Activated CD4-positive, alpha-beta T cell treated with anti-CD3 and anti-CD28 coated beads for 36 hours (primary cell): Measurements from ENCODE around the gene LEF1. TPM values are rescaled to one million over a fixed set of nuclear protein-coding genes. Genes with fewer than 3 reads are reported as not detected.
A peak's percentile ranks its signal among the peaks of the same experiment; 100 is the strongest.

Experiments
- ATAC-seq: fragments of 200-7000 bp; cut with Tn5 transposase; one replicate; pipeline ENCODE4 v1.10.0; 2021; ENCODE audit warnings: mild to moderate bottlenecking, moderate library complexity
- CTCF ChIA-PET: fragments of 350-600 bp; sonication (Branson Sonifier 250); formaldehyde crosslinking; loops from one replicate; lab custom pipeline; 2021; ENCODE audit warnings: antibody characterized with exemption; lab: Charles Lee
- POLR2A ChIA-PET: fragments of 350-600 bp; sonication (Branson Sonifier 250); formaldehyde crosslinking; loops from one replicate; lab custom pipeline; 2021; ENCODE audit warnings: antibody characterized with exemption, inconsistent platforms; lab: Charles Lee
- DNase-seq: peaks from one replicate; pipeline ENCODE4 v3.0.0-alpha.2; 2020
- H3K27ac Mint-ChIP-seq: one replicate; pipeline ENCODE4 v1.8.0; 2021; ENCODE audit warnings: mixed read lengths
- H3K27me3 Mint-ChIP-seq: one replicate; pipeline ENCODE4 v1.8.0; 2021; ENCODE audit warnings: mixed read lengths
- H3K36me3 Mint-ChIP-seq: one replicate; pipeline ENCODE4 v1.8.0; 2021; ENCODE audit warnings: low read depth, mixed read lengths
- H3K4me1 Mint-ChIP-seq: one replicate; pipeline ENCODE4 v1.8.0; 2021; ENCODE audit warnings: mixed read lengths
- H3K4me3 Mint-ChIP-seq: one replicate; pipeline ENCODE4 v1.8.0; 2021; ENCODE audit warnings: mild to moderate bottlenecking, moderate library complexity, mixed read lengths
- H3K9me3 Mint-ChIP-seq: one replicate; pipeline ENCODE4 v1.8.0; 2021; ENCODE audit warnings: low read depth, mixed read lengths
- intact Hi-C, 2 experiments: fragments of 100-400 bp; cut with DNase I in 1 of 2; cut with micrococcal nuclease in 1 of 2; formaldehyde crosslinking; loops; one replicate each; pipeline versions ENCODE4 v1.14.2 to v1.15.1; 2022 to 2024; cut with DNase I, micrococcal nuclease
- total RNA-seq, 2 experiments: library from RNA; stranded (reverse); gene quantifications; one replicate each; pipeline ENCODE4 v1.2.3, GENCODE V29; 2021

Gene LEF1
- total RNA-seq, 2 experiments from 2014 or later: 175 to 302 TPM

DNA sequence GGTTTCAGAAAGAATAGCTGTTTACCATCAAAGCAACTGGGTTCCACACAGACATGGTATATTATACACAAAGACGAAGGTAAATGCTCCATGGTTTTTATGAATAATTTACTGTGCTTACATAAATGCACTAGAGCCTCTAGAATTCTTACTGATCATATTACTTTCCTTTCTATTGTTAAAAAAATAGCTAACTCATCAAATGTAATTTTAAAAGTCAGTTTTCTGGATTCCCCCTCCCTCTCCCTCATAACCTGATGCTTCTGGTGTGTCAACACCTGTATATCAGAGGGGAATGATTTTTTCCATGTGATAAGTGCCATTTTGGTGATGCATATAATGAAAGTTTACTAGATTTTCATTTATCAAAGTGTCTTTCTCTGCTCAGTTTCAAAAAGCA lies 31.1 kb upstream of the LEF1 start:
- Mint-ChIP-seq H3K9me3 (no peaks in the 10 kb centered on the region), H3K4me3 (no peak overlapping the region), H3K4me1 (peaks cover 19% of the 10 kb centered on the region), H3K27ac (no peak overlapping the region), H3K27me3 (no peaks in the 10 kb centered on the region), H3K36me3 (peaks cover 10% of the 10 kb centered on the region)
- ChIA-PET CTCF (interaction anchor here (0.6 kb wide), 1 partner anchor 16 kb away, joined by 3 read pairs; no protein-coding TSS in a partner anchor), POLR2A (interaction anchor here (0.7 kb wide), 1 partner anchor 11 kb away, joined by 3 read pairs; no protein-coding TSS in a partner anchor)
- no peak for DNase-seq
- intact Hi-C loops: no loop called here
- ATAC-seq: no peak

DNA sequence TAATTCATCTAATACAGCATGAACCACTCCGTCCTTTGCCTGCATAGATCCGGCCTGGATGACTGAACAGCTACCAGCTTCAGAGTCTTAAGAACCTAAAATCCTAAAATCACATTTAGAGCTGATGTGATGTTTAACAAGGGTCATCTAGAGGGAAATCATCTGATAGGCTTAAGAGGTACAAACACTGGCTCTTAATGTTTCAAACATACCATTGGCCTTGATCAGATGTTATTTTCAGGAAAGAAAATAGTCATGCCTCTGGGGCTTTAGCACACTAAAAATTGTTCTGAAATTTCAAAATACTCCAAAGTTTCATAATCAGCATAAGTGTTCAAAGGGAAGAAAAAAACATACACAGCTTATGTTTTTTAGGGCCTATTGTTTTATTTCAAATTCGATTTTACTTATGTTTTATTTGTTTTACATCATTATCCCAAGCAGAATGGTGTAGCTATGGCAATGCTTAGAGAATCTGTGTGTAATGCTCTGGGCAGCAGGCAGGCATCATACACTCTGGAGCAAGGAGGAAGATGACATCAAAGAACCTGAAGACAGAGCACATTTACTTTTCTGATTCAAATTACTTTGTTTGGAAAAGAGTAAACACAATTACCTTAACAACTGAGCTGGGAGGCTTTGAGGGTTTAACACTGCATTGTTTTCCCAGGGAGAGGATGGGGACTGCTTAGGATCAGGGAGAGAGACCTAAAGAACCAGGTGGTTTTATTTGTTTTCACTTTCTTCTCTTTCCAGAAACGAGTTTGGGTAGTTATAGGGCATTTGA lies 25.3 kb upstream of the LEF1 start:
- Mint-ChIP-seq H3K27ac (no peak overlapping the region), H3K27me3 (no peaks in the 10 kb centered on the region), H3K9me3 (no peaks in the 10 kb centered on the region), H3K36me3 (no peaks in the 10 kb centered on the region), H3K4me3 (no peak overlapping the region), H3K4me1 (peaks cover 18% of the 10 kb centered on the region)
- ChIA-PET CTCF (interaction anchor here (0.6 to 1.7 kb wide), 5 partner anchors 94 to 371 kb away, joined by 3 to 4 read pairs (median 3); no protein-coding TSS in a partner anchor), POLR2A (no interaction called here)
- DNase-seq: no peak
- intact Hi-C loops: no loop called here
- no peak for ATAC-seq

DNA sequence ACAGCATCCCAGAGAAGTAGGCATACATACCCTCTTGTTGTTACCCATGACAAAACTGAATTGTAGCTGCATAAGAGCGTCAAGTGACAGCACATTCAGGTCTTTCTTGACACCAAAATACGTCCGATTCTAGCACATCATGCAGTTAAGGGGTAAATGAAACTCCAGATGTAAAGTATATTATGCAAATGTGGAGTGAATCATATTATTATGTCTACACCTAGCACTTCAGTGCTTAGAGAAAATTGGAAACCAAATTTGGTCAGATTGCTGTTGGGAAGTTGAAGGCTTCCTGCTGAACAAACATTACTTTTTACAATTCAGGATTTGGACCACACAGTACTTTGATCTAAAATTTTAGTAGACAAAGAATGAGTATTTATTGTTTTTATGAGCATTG lies 24.2 kb upstream of the LEF1 start:
- Mint-ChIP-seq H3K4me3 (no peak overlapping the region), H3K27ac (no peak overlapping the region), H3K36me3 (no peaks in the 10 kb centered on the region), H3K9me3 (no peaks in the 10 kb centered on the region), H3K4me1 (peaks cover 18% of the 10 kb centered on the region), H3K27me3 (no peaks in the 10 kb centered on the region)
- intact Hi-C loops: no loop called here
- DNase-seq (no peak), ATAC-seq (no peak)
- ChIA-PET POLR2A (no interaction called here), CTCF (interaction anchor here (0.7 to 1.7 kb wide), 3 partner anchors 163 to 380 kb away, joined by 3 to 4 read pairs (median 3); no protein-coding TSS in a partner anchor)

DNA sequence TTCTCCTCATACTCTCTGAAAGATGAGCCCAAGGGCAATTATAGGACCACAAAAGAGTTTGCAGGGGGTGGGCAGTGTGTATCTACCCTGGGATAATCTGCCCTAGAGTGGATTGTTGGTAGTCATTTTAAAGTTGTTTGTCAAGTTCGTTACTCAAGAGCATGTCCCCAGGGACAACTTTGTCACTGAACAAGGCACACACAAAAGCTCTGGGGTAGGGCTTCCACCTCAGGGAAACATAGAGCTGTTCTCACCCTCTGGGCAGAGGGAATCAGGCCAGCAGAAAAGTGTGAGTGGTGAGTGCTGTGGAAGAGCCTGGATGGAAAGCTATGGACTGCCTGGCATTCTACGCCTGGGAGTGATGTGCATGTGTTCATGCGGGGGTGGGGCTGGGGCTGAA lies 23.3 kb upstream of the LEF1 start:
- no peak for DNase-seq
- intact Hi-C loops: no loop called here
- CTCF ChIA-PET: interaction anchor here (1.4 to 1.9 kb wide), 2 partner anchors 13 to 173 kb away, joined by 5 read pairs; no protein-coding TSS in a partner anchor
- peaks cover 18% of the 10 kb centered on the region for H3K4me1 Mint-ChIP-seq
- no peaks in the 10 kb centered on the region for H3K36me3 Mint-ChIP-seq
- H3K4me3 Mint-ChIP-seq: no peak overlapping the region
- no peaks in the 10 kb centered on the region for H3K9me3 Mint-ChIP-seq
- no peaks in the 10 kb centered on the region for H3K27me3 Mint-ChIP-seq
- POLR2A ChIA-PET: no interaction called here
- ATAC-seq: no peak
- no peak overlapping the region for H3K27ac Mint-ChIP-seq

DNA sequence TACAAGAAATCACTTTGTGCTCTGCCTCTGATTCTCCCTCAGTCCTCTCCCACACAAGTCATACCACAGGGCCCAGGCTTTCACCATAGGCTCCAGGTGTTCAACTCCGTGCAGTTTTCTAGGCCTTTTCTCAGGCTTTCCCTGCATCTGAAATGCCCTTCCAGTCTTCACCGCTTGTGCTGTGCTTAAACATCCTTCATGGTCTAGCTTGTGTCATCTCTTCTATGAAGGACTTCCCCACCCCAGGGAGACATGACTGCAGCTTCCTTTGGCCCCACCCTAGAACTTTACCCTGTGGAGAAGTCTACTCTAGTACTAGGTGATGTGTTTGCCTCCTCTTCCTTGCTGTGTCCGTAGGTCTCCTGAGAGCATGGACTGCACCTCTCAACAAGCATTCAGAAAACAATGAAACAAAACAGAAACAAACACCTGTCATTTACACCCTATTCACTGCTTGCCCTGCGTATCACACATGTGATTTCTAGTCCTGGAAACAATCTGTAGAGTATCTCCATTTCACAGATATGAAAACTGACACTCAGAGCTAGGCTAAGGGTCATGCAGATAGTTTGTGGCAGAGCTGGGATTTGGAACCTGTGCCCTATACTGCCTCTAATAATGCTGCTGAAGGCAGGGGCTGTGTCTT lies 22.7 kb upstream of the LEF1 start:
- CTCF ChIA-PET: interaction anchor here (0.7 to 1.9 kb wide), 3 partner anchors 13 to 172 kb away, joined by 4 to 5 read pairs (median 5); no protein-coding TSS in a partner anchor
- intact Hi-C loops: no loop called here
- POLR2A ChIA-PET: no interaction called here
- H3K27me3 Mint-ChIP-seq: no peaks in the 10 kb centered on the region
- no peak overlapping the region for H3K4me3 Mint-ChIP-seq
- H3K36me3 Mint-ChIP-seq: no peaks in the 10 kb centered on the region
- peak overlapping the region; percentile 2 for H3K27ac Mint-ChIP-seq
- no peak for DNase-seq
- ATAC-seq: peak; percentile 69
- H3K4me1 Mint-ChIP-seq: peaks cover 18% of the 10 kb centered on the region
- no peaks in the 10 kb centered on the region for H3K9me3 Mint-ChIP-seq

DNA sequence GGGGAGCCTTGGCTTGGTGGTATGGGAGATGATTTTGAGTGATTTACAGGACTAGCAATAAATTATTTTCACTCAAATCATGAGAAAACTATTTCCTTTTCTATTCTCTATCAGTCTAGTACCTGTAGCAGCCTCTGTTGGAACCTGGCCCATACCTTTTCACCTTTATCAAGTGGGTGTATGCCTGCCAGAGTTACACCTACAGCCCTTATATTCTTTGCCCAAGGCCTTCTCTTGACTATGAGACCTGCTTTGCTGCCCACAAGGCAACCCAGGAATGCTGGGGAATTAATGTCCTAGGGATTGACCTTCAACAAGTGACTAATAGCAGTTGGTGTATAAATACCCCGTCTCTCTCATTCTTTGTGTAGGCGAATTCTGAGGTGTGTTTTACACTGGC lies 20.0 kb upstream of the LEF1 start:
- Mint-ChIP-seq H3K27me3 (no peaks in the 10 kb centered on the region), H3K27ac (no peak overlapping the region), H3K4me3 (no peak overlapping the region), H3K9me3 (no peaks in the 10 kb centered on the region), H3K4me1 (peaks cover 19% of the 10 kb centered on the region), H3K36me3 (no peaks in the 10 kb centered on the region)
- no peak for DNase-seq
- intact Hi-C loops: no loop called here
- CTCF ChIA-PET: interaction anchor here (1.2 kb wide), 1 partner anchor 61 kb away, joined by 3 read pairs; no protein-coding TSS in a partner anchor
- ATAC-seq: no peak
- POLR2A ChIA-PET: no interaction called here

DNA sequence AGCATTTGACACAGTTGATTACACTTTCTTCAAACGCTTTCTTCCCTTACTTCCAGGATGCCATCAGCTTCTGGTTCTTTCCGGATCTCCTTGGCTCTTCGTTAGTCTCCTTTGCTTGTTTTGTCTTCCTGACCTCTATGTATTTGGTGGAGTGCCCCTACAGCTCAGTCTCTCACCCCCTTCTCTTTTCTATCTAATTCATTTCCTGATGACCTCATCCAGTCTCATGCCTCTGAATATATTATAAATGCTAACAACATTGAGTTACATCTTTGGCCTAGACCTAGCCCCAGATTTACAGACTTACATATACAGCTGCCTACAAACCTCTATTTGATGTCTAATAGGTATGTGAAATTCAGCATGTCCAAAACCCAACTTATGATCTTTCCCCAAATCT lies 16.5 kb upstream of the LEF1 start:
- no peak overlapping the region for H3K4me3 Mint-ChIP-seq
- H3K27ac Mint-ChIP-seq: no peak overlapping the region
- H3K27me3 Mint-ChIP-seq: no peaks in the 10 kb centered on the region
- POLR2A ChIA-PET: no interaction called here
- DNase-seq: no peak
- no peaks in the 10 kb centered on the region for H3K9me3 Mint-ChIP-seq
- intact Hi-C loops: no loop called here
- CTCF ChIA-PET: interaction anchor here (0.6 to 2.2 kb wide), 3 partner anchors 155 to 438 kb away, joined by 3 to 6 read pairs (median 3); no protein-coding TSS in a partner anchor
- ATAC-seq: no peak
- no peaks in the 10 kb centered on the region for H3K36me3 Mint-ChIP-seq
- peaks cover 14% of the 10 kb centered on the region for H3K4me1 Mint-ChIP-seq

DNA sequence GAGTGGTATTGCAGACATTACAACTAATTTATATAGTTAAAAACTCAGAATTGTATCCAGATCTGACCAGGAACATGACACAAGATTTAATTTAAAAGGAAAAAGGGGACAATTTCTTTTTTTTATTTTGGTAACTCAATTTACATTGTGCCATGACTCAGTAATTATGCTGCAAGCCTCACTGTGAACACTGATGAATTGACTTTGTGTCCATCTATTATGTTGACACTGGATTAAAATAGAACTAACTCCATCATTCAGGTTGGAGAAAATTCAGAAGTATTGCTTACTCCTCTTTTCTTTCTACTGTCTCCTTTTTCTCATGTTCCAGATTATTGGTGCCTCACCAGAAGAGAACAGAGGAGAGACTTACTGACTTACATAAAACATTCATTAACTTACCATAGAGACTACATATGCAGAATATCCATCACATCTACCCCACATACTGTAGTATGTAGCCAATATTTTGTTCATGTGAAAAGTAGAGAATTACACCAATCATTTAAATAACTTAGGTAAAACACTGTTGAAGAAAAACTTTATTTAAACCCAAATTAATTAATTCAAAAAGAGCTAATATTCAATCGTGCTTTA lies 15.8 kb upstream of the LEF1 start:
- ChIA-PET POLR2A (no interaction called here), CTCF (interaction anchor here (0.6 to 2.2 kb wide), 2 partner anchors 166 to 439 kb away, joined by 3 to 6 read pairs; no protein-coding TSS in a partner anchor)
- peaks cover 14% of the 10 kb centered on the region for H3K4me1 Mint-ChIP-seq
- no peaks in the 10 kb centered on the region for H3K9me3 Mint-ChIP-seq
- no peak for ATAC-seq
- no peak overlapping the region for H3K27ac Mint-ChIP-seq
- H3K4me3 Mint-ChIP-seq: no peak overlapping the region
- DNase-seq: no peak
- no peaks in the 10 kb centered on the region for H3K27me3 Mint-ChIP-seq
- intact Hi-C loops: no loop called here
- H3K36me3 Mint-ChIP-seq: no peaks in the 10 kb centered on the region

DNA sequence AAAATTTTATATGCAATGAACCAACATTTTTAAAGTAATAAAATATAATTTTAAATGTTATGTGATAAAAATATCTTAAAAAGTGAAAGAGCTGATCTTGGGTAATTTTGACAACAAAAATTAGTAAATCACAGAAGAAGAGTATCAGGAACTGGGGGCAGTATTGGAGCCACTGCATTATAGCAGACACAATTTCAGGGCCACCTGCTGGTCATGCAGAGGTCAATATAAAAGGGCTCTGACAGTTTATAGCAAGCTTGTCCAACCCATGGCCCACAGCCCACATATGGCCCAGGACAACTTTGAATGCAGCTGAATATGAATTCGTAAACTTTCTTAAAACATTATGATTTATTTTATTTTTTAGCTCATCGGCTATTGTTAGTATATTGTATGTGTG lies 13.0 kb upstream of the LEF1 start:
- H3K4me3 Mint-ChIP-seq: no peak overlapping the region
- intact Hi-C loops: no loop called here
- H3K9me3 Mint-ChIP-seq: no peaks in the 10 kb centered on the region
- ChIA-PET CTCF (interaction anchor here (0.7 to 1.9 kb wide), 4 partner anchors 120 to 163 kb away, joined by 3 to 7 read pairs (median 3); no protein-coding TSS in a partner anchor), POLR2A (no interaction called here)
- H3K27me3 Mint-ChIP-seq: no peaks in the 10 kb centered on the region
- ATAC-seq (no peak), DNase-seq (peak; percentile 24)
- peaks cover 16% of the 10 kb centered on the region for H3K4me1 Mint-ChIP-seq
- H3K36me3 Mint-ChIP-seq: peaks cover 14% of the 10 kb centered on the region
- no peak overlapping the region for H3K27ac Mint-ChIP-seq

DNA sequence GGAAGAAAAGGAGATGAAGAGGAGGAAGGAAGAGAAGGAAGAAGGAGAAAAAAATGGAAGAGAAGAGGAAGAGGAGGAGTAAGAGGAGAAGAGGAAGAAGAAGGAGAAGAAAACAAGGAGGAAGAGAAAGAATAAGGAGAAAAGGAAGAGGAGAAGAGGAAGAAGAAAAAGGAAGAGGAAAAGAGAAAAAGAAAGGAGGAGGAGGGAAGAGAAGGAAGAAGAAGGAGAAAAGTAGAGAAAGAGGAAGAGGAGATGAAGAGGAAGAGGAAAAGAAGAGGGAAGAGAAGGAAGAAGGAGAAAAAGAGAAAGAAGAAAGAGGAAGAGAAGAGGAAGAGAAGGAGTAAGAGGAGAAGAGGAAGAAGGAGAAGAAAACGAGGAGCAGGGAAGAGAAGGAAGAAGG lies 11.8 kb upstream of the LEF1 start:
- ChIA-PET CTCF (interaction anchor here (1.9 kb wide), 1 partner anchor 161 kb away, joined by 7 read pairs; no protein-coding TSS in a partner anchor), POLR2A (no interaction called here)
- H3K27me3 Mint-ChIP-seq: no peaks in the 10 kb centered on the region
- ATAC-seq: no peak
- no peaks in the 10 kb centered on the region for H3K9me3 Mint-ChIP-seq
- H3K4me1 Mint-ChIP-seq: peaks cover 22% of the 10 kb centered on the region
- H3K36me3 Mint-ChIP-seq: peaks cover 22% of the 10 kb centered on the region
- DNase-seq: no peak
- H3K4me3 Mint-ChIP-seq: no peak overlapping the region
- intact Hi-C loops: no loop called here
- no peak overlapping the region for H3K27ac Mint-ChIP-seq

DNA sequence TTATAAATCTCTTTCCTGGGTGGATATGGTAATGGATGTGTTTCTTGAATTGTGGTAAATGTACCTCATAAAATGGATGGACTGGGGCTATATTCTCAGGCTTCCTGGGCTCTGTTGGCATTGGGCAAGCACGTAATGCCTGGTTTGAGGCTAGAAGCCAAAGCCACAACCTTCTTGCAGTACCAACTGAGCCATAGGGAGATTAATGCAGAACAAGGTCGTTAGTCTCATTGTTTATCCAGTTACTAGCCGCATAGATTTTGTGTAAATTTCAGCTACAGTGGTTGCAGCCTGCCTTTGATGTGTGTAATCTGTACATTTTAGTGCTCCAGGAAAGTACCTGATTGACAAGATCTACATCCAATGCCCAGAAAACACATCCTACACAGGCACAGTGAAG lies 7.2 kb upstream of the LEF1 start:
- Mint-ChIP-seq H3K27ac (no peak overlapping the region), H3K27me3 (no peaks in the 10 kb centered on the region), H3K36me3 (peaks cover 22% of the 10 kb centered on the region), H3K4me1 (peaks cover 32% of the 10 kb centered on the region), H3K9me3 (no peaks in the 10 kb centered on the region), H3K4me3 (no peak overlapping the region)
- ChIA-PET CTCF (interaction anchor here (1.2 kb wide), 1 partner anchor 157 kb away, joined by 4 read pairs; no protein-coding TSS in a partner anchor), POLR2A (no interaction called here)
- no peak for ATAC-seq
- DNase-seq: no peak
- intact Hi-C loops: no loop called here
